Suprapubic skin (tissue), 4 donors: Measurements from ENCODE around the gene PRPSAP1. TPM values are rescaled to one million over a fixed set of nuclear protein-coding genes. Genes with fewer than 3 reads are reported as not detected.

Experiments
- DNase-seq, 2 donors: peaks; one replicate each; pipeline ENCODE4 v3.0.0-alpha.2; 2019; ENCODE audit warnings: low spot score in 2 of 2
- H3K27ac ChIP-seq: fragments of 200-600 bp; sonication (generic); one replicate; pipeline ENCODE4 v1.5.1; 2019
- H3K27me3 ChIP-seq: fragments of 200-600 bp; sonication (generic); one replicate; pipeline ENCODE4 v1.5.1; 2019
- H3K36me3 ChIP-seq: fragments of 200-600 bp; sonication (generic); one replicate; pipeline ENCODE4 v1.5.1; 2019
- H3K4me1 ChIP-seq: fragments of 200-600 bp; sonication (generic); one replicate; pipeline ENCODE4 v1.5.1; 2019
- H3K4me3 ChIP-seq: fragments of 200-600 bp; sonication (generic); one replicate; pipeline ENCODE4 v1.5.1; 2019; ENCODE audit warnings: mild to moderate bottlenecking
- H3K9me3 ChIP-seq: fragments of 200-600 bp; sonication (generic); one replicate; pipeline ENCODE4 v1.5.1; 2019
- EP300 ChIP-seq: sonication (generic); formaldehyde crosslinking; IDR thresholded peaks from one replicate; pipeline ENCODE4 v1.6.1; 2017; ENCODE audit warnings: antibody characterized with exemption
- POLR2A ChIP-seq, 2 donors: fragments of 450-650 bp; IDR thresholded peaks; one replicate each; pipeline ENCODE4 v1.6.1; 2017; ENCODE audit warnings: antibody characterized with exemption in 2 of 2, mild to moderate bottlenecking in 2 of 2, moderate library complexity in 2 of 2
- POLR2AphosphoS5 ChIP-seq, 3 donors: sonication (generic); formaldehyde crosslinking; IDR thresholded peaks; one replicate each; pipeline ENCODE4 v1.6.1; 2017; ENCODE audit warnings: antibody characterized with exemption in 3 of 3
- WGBS: methylation state at CpG from one replicate; pipeline ENCODE4 v1.1.5; 2018; 5-methylcytosine and 5-hydroxymethylcytosine counted together
- total RNA-seq, 4 donors: library from RNA; depleted of rRNA; stranded (reverse); fragments of >200 nt; gene quantifications; one replicate each; pipeline ENCODE4 v1.1.0, GENCODE V29; 2016
- TF ChIP-seq, protein P1 (sequence below), 2 donors: fragments of 200-600 bp in 1 of 2; fragments of 450-650 bp in 1 of 2; sonication (generic) in 1 of 2; IDR thresholded peaks; one replicate each; pipeline ENCODE4 v1.5.1; 2016 to 2019; ENCODE audit warnings: antibody characterized with exemption in 2 of 2, mild to moderate bottlenecking in 1 of 2, moderate library complexity in 1 of 2

PRPSAP1 gene
- total RNA-seq, 4 donors from 2014 or later, result 47.3 to 83.9 (median 63.8) TPM

DNA sequence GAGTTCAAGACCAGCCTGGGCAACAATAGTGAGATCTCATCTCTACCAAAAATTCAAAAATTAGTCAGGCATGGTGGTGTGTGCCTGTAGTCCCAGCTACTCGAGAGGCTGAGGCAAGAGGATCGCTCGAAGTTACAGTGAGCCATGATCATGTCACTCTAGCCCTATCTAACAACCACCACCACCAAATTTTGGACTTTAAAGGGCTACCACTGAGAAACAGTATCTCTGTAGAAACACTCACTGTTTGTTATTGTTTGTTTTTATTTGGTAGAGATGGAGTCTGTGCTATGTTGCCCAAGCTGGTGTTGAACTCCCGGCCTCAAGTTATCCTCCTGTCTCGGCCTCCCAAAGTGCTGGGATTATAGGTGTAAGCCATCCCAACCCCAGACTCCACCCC is 89.8 kb downstream of the PRPSAP1 start:
- Histone ChIP-seq H3K27ac (peak overlapping the region; percentile 78), H3K9me3 (no peaks in the 10 kb centered on the region), H3K27me3 (no peaks in the 10 kb centered on the region), H3K4me3 (no peak overlapping the region), H3K4me1 (peaks cover 79% of the 10 kb centered on the region), H3K36me3 (peaks cover under 1% of the 10 kb centered on the region)
- DNase-seq, result no peak
- WGBS, result 94% methylated on average over 5 of the region's 5 CpGs
- TF ChIP-seq POLR2A (IDR thresholded peaks at IDR 0.05) (no peak), EP300 (no peak), POLR2AphosphoS5 (IDR thresholded peaks at IDR 0.05) (no peak)
- TF ChIP-seq, protein P1, sequence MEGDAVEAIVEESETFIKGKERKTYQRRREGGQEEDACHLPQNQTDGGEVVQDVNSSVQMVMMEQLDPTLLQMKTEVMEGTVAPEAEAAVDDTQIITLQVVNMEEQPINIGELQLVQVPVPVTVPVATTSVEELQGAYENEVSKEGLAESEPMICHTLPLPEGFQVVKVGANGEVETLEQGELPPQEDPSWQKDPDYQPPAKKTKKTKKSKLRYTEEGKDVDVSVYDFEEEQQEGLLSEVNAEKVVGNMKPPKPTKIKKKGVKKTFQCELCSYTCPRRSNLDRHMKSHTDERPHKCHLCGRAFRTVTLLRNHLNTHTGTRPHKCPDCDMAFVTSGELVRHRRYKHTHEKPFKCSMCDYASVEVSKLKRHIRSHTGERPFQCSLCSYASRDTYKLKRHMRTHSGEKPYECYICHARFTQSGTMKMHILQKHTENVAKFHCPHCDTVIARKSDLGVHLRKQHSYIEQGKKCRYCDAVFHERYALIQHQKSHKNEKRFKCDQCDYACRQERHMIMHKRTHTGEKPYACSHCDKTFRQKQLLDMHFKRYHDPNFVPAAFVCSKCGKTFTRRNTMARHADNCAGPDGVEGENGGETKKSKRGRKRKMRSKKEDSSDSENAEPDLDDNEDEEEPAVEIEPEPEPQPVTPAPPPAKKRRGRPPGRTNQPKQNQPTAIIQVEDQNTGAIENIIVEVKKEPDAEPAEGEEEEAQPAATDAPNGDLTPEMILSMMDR (IDR thresholded peaks at IDR 0.05), result no peak

DNA sequence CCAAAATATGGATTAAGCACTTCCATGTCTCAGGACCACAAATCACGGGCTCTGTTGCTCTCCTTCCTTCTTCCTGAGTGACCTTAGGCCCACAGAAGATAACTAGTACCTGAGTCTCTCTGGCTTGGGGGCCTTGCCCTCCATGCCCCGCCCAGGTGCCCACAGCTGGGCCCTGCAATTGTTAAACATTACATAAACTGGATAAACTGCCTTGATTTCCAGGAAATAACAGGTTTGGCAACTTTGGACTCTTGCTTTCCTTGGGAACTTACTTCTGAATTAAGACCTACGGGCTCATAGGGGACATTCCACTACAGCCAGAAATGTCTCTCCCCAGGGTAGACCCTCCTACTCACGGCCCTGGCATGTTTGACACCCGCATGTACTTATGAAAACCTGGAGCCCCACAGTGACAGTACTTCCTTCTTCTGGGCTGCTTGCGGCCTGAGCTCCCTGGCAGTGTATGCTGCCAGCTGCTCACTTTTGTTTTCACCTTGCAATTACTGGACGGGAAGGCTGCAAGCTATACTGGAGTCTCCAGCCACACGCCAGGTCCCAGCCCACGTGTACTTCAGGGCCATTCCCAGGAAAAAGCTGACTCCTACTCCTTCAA is 90.9 kb downstream of the PRPSAP1 start:
- TF ChIP-seq EP300, result no peak
- no peak for TF ChIP-seq POLR2AphosphoS5 (IDR thresholded peaks at IDR 0.05)
- TF ChIP-seq, protein P1 (IDR thresholded peaks at IDR 0.05), result no peak
- no peak for TF ChIP-seq POLR2A (IDR thresholded peaks at IDR 0.05)
- Histone ChIP-seq H3K9me3 (no peaks in the 10 kb centered on the region), H3K4me3 (no peak overlapping the region), H3K4me1 (peaks cover 72% of the 10 kb centered on the region), H3K36me3 (no peaks in the 10 kb centered on the region), H3K27me3 (no peaks in the 10 kb centered on the region), H3K27ac (peak overlapping the region; percentile 78)
- 27% methylated on average over 9 of the region's 9 CpGs for WGBS
- peak in 1 of 2 donors; percentile 56 for DNase-seq

DNA sequence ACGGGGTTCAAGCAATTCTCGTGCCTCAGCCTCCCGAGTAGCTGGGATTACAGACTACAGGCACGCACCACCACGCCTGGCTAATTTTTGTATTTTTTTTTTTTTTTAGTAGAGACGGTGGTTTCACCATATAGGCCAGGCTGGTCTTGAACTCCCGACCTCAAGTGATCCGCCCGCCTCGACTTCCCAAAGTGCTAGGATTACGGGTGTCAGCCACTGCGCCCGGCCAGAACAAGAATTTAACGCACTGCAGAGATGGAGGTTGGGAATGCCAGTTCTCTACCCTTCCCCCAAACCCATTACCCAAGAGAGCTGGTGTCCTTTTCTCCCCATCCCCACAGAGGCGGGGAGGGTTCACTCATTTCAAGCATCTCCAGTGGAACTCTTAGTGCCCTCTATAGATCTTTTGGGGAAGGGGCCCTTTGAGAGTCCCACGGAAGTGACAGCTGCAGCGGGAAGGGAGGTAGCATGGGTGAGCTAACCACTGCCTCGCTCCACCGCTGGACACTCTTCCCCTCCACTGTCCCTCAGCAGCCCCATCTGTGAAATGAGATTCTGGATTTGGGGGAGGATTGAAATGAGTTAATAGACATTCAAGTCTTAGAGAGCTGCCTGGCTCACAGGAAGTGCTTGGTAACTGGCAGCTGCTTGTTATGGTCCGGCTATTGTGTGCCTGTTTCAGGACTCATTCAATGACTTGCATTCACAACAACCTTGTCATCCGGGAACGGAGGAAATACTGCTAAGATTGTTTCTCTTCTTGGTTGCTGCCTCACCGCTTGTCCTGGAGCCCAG is 92.1 kb downstream of the PRPSAP1 start:
- Histone ChIP-seq H3K4me1 (peaks cover 59% of the 10 kb centered on the region), H3K27me3 (no peaks in the 10 kb centered on the region), H3K36me3 (no peaks in the 10 kb centered on the region), H3K9me3 (no peaks in the 10 kb centered on the region), H3K27ac (peak overlapping the region; percentile 78), H3K4me3 (no peak overlapping the region)
- WGBS, result 88% methylated on average over 23 of the region's 23 CpGs
- no peak for TF ChIP-seq POLR2AphosphoS5 (IDR thresholded peaks at IDR 0.05)
- no peak for TF ChIP-seq POLR2A (IDR thresholded peaks at IDR 0.05)
- no peak for TF ChIP-seq EP300
- TF ChIP-seq, protein P1 (IDR thresholded peaks at IDR 0.05), result no peak
- DNase-seq, result no peak

DNA sequence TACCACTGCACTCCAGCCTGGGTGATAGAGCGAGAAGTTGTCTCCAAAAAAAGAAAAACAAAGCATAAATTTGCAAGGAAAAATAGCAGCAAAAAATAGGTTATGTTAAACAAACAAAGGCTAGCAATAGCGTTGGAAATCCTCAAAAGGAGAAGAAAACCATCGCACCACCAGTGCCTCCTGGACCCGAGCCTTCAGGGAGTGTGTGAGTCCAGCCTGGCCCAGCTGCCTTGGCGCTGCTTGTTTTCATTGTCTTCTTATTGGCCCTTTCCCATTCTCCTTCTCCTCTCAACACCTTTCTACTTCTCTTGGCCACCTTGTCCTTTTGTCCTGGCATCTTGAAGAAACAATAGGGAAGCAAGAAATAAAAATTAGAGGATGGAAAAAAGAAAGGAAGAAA is 93.0 kb downstream of the PRPSAP1 start:
- Histone ChIP-seq H3K9me3 (no peaks in the 10 kb centered on the region), H3K4me3 (no peak overlapping the region), H3K36me3 (no peaks in the 10 kb centered on the region), H3K27me3 (no peaks in the 10 kb centered on the region), H3K4me1 (peaks cover 53% of the 10 kb centered on the region), H3K27ac (no peak overlapping the region)
- DNase-seq, result no peak
- WGBS, result 75% methylated on average over 5 of the region's 5 CpGs
- TF ChIP-seq, protein P1 (IDR thresholded peaks at IDR 0.05), result no peak

DNA sequence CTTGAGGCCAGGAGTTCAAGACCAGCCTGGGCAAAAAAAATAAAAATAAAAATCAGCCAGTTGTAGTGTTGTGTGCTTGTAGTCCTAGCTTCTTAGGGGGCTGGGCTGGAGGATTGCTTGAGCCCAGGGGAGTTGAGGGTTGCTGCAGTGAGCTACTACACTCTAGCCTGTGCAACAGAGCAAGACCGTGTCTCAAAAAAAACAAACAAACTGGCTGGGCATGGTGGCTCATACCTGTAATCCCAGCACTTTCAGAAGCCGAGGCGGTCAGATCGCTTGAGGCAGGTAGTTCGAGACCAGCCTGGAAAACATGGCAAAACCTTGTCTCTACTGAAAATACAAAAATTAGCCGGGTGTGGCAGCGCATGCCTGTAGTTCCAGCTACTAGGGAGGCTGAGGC is 93.5 kb downstream of the PRPSAP1 start:
- no peak overlapping the region for H3K4me3 ChIP-seq
- TF ChIP-seq POLR2A (IDR thresholded peaks at IDR 0.05) (no peak), EP300 (no peak), POLR2AphosphoS5 (IDR thresholded peaks at IDR 0.05) (no peak)
- TF ChIP-seq, protein P1 (IDR thresholded peaks at IDR 0.05), result no peak
- H3K9me3 ChIP-seq, result no peaks in the 10 kb centered on the region
- DNase-seq, result no peak
- WGBS, result 92% methylated on average over 7 of the region's 7 CpGs
- no peaks in the 10 kb centered on the region for H3K27me3 ChIP-seq
- H3K36me3 ChIP-seq, result no peaks in the 10 kb centered on the region
- peak overlapping the region; percentile 71 for H3K27ac ChIP-seq
- H3K4me1 ChIP-seq, result peaks cover 53% of the 10 kb centered on the region
